HepG2 (cell line): Measurements from ENCODE around the gene SPACDR.

Experiments
- ZBTB20 ChIP-seq: sonication (generic); formaldehyde crosslinking; IDR thresholded peaks from 2 replicates; pipeline ENCODE4 v1.8.1; 2023; ENCODE audit warnings: missing genetic modification reagents, low read depth, mild to moderate bottlenecking, borderline replicate concordance
- TF ChIP-seq, protein P1 (sequence below): sonication (generic); formaldehyde crosslinking; IDR thresholded peaks from 2 replicates; pipeline ENCODE4 v1.4.0; 2020; ENCODE audit warnings: missing genetic modification reagents

- TF ChIP-seq ZBTB20 = no peak
- TF ChIP-seq, protein P1, sequence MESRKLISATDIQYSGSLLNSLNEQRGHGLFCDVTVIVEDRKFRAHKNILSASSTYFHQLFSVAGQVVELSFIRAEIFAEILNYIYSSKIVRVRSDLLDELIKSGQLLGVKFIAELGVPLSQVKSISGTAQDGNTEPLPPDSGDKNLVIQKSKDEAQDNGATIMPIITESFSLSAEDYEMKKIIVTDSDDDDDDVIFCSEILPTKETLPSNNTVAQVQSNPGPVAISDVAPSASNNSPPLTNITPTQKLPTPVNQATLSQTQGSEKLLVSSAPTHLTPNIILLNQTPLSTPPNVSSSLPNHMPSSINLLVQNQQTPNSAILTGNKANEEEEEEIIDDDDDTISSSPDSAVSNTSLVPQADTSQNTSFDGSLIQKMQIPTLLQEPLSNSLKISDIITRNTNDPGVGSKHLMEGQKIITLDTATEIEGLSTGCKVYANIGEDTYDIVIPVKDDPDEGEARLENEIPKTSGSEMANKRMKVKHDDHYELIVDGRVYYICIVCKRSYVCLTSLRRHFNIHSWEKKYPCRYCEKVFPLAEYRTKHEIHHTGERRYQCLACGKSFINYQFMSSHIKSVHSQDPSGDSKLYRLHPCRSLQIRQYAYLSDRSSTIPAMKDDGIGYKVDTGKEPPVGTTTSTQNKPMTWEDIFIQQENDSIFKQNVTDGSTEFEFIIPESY (CRISPR knock-in tag) = no peak
These were observed 27.1 kb upstream of the SPACDR start for GRCh38 chr7:100491192-100491578.
